NCI-H446 treated with DMSO at 0.1 percent for 48 hours (cell line): ENCODE measurements around the gene HYDIN.

Experiments
- DNase-seq: peaks from one replicate; lab custom pipeline; 2025; lab: John Stamatoyannopoulos, UW

Gene HYDIN

DNA sequence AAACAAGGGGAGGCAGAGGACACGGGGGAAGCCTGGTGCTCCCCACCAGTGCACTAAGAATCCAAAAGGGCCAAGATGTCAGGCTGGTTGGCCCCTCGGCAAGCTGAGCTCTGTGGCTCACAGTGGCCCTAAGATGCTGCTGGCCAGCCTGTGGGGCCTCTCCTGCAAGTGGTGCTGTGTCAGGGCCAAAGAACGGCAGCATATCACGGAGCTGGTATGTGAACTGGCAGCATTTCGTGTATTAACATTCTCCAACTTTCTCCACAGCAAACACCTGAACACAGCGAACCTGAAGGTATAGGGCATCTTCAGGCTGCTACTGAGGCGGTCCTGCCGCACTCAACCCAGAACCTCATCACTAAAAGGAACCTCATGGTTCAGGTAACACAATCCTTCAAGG lies 464.3 kb downstream of the HYDIN start:
- no peak for DNase-seq

- DNase-seq: no peak
These were observed 465.0 kb downstream of the HYDIN start for GRCh38 chr16:70765491-70765890.

GRCh38 chr16:70764632-70765031 lies 465.9 kb downstream of the HYDIN start:
- no peak for DNase-seq

- no peak for DNase-seq
These were observed 470.3 kb downstream of the HYDIN start for GRCh38 chr16:70760221-70760620.

- DNase-seq: no peak
These were observed 470.9 kb downstream of the HYDIN start for GRCh38 chr16:70759666-70760065.

DNA sequence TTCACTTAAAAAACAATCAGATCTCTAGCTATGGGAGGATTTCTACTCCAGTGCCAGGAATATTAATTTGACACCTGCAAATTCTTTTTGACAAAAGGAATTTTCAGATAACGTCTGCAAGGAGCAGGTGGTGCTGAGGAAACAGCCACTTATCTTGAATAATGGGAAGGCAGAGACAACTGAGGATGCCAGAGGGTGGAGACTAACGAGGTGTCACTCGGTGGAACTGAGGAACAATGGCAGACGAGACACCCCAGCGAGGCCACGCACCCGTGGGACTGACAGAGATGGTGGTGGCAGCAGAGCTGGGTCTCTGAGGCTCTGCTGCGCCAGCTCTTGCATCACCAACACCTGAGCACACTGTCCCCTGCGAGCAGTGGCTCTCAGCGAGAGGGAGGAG lies 471.7 kb downstream of the HYDIN start:
- DNase-seq: no peak
